Activated CD4-positive, alpha-beta T cell treated with anti-CD3 and anti-CD28 coated beads for 4 hours (primary cell): ENCODE data around the gene THOC6.

ENCODE experiments used
- DNase-seq, 2 donors: peaks; one replicate each; pipeline ENCODE4 v3.0.0-alpha.2; 2020

The THOC6 gene

GRCh38 chr16:2992383-2993081 is 31.3 kb upstream of the THOC6 start:
- DNase-seq: no peak

- DNase-seq: no peak
Measured at GRCh38 chr16:2996298-2996697, 27.5 kb upstream of the THOC6 start.

- DNase-seq: no peak
Measured at GRCh38 chr16:2999929-3000328, 23.9 kb upstream of the THOC6 start.

GRCh38 chr16:3000540-3000939 is 23.3 kb upstream of the THOC6 start:
- no peak for DNase-seq

- no peak for DNase-seq
Measured at GRCh38 chr16:3001316-3001715, 22.5 kb upstream of the THOC6 start.

GRCh38 chr16:3003582-3004270 is 20.1 kb upstream of the THOC6 start:
- peak; percentile 94 to 95 for DNase-seq

GRCh38 chr16:3004319-3004718 is 19.5 kb upstream of the THOC6 start:
- no peak for DNase-seq

GRCh38 chr16:3004781-3005284 is 19.0 kb upstream of the THOC6 start:
- DNase-seq: no peak

GRCh38 chr16:3007059-3007956 is 16.5 kb upstream of the THOC6 start:
- DNase-seq: no peak

GRCh38 chr16:3007957-3008689 is 15.7 kb upstream of the THOC6 start:
- peak; percentile 29 to 52 for DNase-seq

- DNase-seq: no peak
Measured at GRCh38 chr16:3008690-3009037, 15.2 kb upstream of the THOC6 start.

- DNase-seq: no peak
Measured at GRCh38 chr16:3009568-3010390, 14.1 kb upstream of the THOC6 start.

- no peak for DNase-seq
Measured at GRCh38 chr16:3010510-3010909, 13.3 kb upstream of the THOC6 start.

GRCh38 chr16:3012246-3012645 is 11.6 kb upstream of the THOC6 start:
- DNase-seq: no peak

- DNase-seq: no peak
Measured at GRCh38 chr16:3012828-3013420, 10.9 kb upstream of the THOC6 start, which contains the start of gene CLDN9. TSS of gene CLDN9 (plus strand) at chr16:3012923. CDS start at chr16:3013363, 440 bp downstream.

- no peak for DNase-seq
Measured at GRCh38 chr16:3013491-3013951, 10.3 kb upstream of the THOC6 start.

GRCh38 chr16:3013998-3014690 is 9.7 kb upstream of the THOC6 start:
- no peak for DNase-seq

- no peak for DNase-seq
Measured at GRCh38 chr16:3014971-3015370, 8.9 kb upstream of the THOC6 start.

GRCh38 chr16:3015865-3016521 is 7.8 kb upstream of the THOC6 start:
- DNase-seq: no peak

GRCh38 chr16:3017344-3017743 is 6.5 kb upstream of the THOC6 start:
- DNase-seq: no peak
